ENCODE data around the gene TM4SF20.
A peak's percentile ranks its signal among the peaks of the same experiment; 100 is the strongest.

- TF ChIP-seq CTCF (conservative IDR thresholded peaks at IDR 0.05; ENCODE audit: low read depth, low read length) (peak; percentile 89), EZH2 (IDR thresholded peaks at IDR 0.05; ENCODE audit: borderline replicate concordance, low read depth, low read length, poor library complexity, severe bottlenecking) (no peak)
Observed at GRCh38 chr2:227406177-227407031, 27.3 kb upstream of the TM4SF20 start.

Measured in A673 (cell line).